Erythroblast (primary cell): Measurements from ENCODE around the gene MYRIP.

ENCODE experiments used
- GATA1 ChIP-seq: IDR thresholded peaks from 2 replicates; pipeline ENCODE4 v1.6.1; 2011; ENCODE audit warnings: low read depth, mild to moderate bottlenecking, control low read depth, low read length, moderate library complexity
- POLR2A ChIP-seq: IDR thresholded peaks from 2 replicates; pipeline ENCODE4 v1.6.1; 2011; ENCODE audit warnings: mild to moderate bottlenecking, low read length

DNA sequence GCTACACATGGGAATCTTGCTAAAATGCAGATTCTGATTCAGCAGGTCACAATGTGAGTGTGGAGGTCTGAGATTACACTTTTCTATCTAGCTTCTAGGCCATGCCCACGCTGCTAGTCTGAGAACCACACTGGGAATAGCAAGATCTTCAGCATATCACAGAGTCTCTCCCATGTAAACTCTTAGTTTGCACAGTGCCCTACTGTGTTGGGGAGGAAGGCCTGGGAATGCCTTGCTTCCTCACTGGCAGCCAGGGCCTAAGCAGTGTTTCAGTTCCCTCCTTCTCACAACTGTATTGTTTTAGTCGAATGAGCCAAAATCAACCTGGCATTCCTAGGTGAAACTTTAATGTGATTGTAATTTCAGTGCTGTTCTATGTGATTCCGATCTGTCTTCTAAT lies 320.1 kb downstream of the MYRIP start:
- TF ChIP-seq POLR2A (no peak), GATA1 (no peak)
